Measurements from ENCODE around the gene RNF146.

DNA sequence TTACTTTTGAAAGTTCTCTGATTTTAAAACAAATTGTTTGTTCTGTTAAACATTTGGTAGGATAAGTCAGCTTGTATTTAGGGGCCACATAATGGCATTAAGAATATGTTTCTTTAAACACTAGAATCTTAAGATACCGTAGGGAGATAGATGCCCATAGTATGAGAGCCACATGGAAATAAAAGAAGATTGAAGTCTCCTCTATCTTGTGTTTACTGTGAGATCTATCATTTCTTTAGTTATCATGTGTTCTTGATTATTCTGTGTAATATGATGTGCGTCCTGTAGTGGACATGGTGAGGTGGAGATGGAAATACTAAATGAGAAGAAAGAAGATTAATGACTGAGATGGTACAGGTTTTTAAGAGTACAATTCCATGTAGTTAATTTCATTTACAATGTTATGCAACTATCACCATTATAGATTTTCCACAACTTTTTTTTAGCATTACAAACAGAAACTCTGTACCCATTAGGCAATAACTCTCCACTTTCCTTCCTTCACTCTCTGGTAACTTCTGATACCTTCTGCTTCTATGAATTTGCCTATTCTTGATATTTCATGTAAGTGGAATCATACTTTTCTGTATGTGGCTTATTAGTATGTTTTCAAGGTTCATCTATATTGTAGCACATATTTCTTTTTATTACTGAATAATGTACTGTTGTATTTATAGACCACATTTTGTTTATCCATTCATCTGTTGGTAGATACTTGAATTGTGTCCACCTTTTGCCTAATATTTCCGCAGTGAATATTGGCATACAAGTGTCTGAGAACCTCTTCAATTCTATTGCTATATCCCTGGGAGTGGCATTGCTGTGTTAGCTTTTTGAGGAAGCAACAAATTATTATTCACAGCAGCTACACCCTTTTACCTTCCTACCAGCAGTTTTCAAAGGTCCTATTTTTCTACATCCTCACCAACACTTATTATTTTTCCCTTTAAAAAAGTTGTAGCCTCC, 11.5 kb downstream of the RNF146 start:
- no peak for TF ChIP-seq RAD21 (conservative IDR thresholded peaks at IDR 0.05)
- TF ChIP-seq, protein P1, sequence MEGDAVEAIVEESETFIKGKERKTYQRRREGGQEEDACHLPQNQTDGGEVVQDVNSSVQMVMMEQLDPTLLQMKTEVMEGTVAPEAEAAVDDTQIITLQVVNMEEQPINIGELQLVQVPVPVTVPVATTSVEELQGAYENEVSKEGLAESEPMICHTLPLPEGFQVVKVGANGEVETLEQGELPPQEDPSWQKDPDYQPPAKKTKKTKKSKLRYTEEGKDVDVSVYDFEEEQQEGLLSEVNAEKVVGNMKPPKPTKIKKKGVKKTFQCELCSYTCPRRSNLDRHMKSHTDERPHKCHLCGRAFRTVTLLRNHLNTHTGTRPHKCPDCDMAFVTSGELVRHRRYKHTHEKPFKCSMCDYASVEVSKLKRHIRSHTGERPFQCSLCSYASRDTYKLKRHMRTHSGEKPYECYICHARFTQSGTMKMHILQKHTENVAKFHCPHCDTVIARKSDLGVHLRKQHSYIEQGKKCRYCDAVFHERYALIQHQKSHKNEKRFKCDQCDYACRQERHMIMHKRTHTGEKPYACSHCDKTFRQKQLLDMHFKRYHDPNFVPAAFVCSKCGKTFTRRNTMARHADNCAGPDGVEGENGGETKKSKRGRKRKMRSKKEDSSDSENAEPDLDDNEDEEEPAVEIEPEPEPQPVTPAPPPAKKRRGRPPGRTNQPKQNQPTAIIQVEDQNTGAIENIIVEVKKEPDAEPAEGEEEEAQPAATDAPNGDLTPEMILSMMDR (IDR thresholded peaks at IDR 0.05; ENCODE audit: poor library complexity, severe bottlenecking), result no peak
- no peak for TF ChIP-seq SMC3 (conservative IDR thresholded peaks at IDR 0.05; ENCODE audit: poor library complexity)
- no peak for TF ChIP-seq EZH2 (IDR thresholded peaks at IDR 0.05; ENCODE audit: borderline replicate concordance, insufficient read depth, low read length, poor library complexity, severe bottlenecking)
